GM19452 (cell line): ENCODE results near the gene FAM120B.
A peak's percentile ranks its signal among the peaks of the same experiment; 100 is the strongest.
"Not testable (repeated sequence)": the region's sequence is repeated elsewhere in the genome, so short reads cannot be mapped to it uniquely, and the experiment has no call there.

ENCODE experiments used
- ATAC-seq: cut with Tn5 transposase; IDR thresholded peaks from one replicate; pipeline ENCODE4 v1.9.1; 2021; ENCODE audit not compliant: unreplicated experiment

FAM120B gene

GRCh38 chr6:170296746-170297575 lies 9.6 kb upstream of the FAM120B start:
- ATAC-seq: no peak

DNA sequence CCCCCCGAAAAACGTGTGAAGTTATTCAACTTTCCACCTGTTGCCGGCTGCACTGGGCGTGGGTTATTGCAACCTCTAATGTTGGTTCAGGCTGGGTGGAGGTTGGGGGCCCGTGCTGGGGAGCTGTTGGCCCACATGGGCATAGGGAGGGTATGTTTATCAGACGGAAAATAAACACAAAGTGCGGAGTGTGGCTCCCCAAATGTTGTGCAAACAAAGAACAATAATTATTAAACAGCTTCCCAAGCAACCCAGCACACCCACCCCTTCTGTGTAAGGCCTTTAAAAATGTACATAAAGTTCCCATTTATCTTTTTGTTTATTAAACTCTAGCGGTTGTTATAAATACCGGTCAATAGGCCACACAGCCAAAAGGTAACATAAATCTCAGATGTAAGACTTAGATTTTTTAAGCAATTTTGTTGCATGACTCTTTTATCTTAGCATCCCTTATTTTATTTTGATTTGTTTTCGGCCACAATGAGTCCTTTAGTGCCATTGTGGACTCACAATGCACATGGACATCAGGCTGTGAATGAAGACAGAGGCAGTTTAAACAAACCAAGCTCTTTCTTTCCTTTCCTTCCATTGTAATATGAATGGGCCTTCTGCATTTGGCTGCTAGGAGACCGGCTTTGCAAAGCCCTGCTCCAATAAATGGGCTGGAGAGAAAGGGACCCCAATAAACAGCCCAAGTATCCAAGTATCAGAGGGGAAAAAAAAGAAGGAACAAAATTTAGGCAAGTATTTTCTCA lies 8.8 kb upstream of the FAM120B start:
- no peak for ATAC-seq

DNA sequence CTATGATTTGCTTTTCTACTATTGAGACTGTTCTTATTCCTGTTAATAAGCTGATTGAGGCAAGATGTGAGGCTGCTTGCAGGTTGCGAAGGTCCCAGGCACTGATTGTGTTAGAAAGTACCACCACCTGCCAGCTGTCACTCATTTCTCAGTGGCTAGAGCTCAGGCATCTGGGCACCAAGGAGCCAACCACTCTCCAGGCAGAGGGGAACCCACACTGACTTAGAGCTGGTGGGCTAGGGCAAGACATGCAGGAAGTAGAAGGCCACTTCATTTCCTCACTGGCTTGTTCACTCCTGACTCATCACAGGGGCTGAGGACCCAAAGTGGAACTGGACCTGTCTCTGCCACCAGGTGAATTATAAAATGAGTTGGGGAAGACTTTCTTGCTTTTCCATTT lies 7.9 kb upstream of the FAM120B start:
- ATAC-seq: no peak

DNA sequence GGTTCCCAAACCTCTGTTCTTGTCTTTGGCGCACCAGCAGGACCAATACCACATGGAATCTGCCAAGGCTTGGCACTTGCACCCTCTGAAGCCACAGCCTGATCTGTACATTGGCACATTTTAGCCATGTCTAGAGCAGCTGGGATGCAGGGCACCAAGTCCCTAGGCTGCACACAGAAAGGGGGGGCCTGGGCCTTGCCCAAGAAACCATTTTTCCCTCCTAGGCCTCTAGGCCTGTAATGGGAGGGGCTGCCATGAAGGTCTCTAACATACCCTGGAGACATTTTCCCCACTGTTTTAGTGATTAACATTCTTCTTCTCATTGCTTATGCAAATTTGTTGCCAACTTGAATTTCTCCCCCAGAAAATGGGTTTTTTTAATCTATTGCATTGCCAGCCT lies 5.4 kb upstream of the FAM120B start:
- ATAC-seq: no peak

- no peak for ATAC-seq
Measured at GRCh38 chr6:170305805-170306323, 694 bp upstream of the FAM120B start.

- no peak for ATAC-seq
Measured at GRCh38 chr6:170307080-170307545, 555 bp downstream of the FAM120B start.

GRCh38 chr6:170308761-170309160 lies 2.2 kb downstream of the FAM120B start:
- ATAC-seq: no peak

DNA sequence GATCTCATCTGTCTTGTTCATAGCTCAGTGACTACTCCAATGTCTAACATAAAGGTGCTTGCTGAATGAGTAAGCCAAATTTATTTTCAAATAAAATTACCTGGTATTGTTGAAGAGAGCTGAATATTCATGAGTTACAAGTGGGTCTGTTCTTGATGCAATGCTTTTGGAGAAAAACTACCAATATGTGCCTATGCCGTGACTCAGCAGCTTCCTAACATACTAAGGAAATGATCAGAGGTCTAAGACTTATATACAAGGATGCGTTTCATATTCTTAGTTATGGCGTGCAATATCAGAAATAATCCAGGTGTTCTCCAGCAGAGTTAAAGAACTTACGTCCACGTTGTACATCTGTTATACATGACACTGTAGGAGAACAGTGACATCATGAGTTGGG lies 5.1 kb downstream of the FAM120B start:
- ATAC-seq: no peak

- no peak for ATAC-seq
Measured at GRCh38 chr6:170312876-170313275, 6.3 kb downstream of the FAM120B start.

DNA sequence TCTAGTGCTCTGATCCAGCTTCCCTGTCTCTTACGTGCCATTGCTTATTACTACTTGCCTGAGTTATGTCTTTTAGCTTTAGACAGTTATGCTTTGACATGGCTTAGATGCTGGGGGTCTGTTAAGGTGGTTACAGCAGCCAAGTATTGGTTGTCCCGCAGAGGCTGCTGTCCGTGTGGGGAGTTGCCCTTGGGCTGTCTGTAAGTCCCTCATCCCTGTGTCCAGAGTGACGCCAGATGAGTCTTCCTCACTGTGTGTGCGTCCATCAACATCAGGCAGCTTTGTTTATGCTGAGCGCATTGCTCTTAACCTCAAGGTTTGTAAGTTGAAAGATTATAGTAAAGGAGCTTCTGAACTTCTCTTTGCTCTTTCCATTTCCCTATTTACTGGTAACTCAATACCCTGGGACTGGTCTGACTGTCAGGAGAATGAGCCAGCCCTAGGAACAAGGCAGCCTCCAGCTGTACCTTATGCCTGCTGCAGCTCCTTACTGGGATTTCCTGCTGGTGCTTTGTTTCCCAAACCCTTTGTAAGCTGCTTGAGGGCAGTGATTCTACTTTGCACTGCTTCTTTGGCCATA lies 7.2 kb downstream of the FAM120B start:
- ATAC-seq: no peak

DNA sequence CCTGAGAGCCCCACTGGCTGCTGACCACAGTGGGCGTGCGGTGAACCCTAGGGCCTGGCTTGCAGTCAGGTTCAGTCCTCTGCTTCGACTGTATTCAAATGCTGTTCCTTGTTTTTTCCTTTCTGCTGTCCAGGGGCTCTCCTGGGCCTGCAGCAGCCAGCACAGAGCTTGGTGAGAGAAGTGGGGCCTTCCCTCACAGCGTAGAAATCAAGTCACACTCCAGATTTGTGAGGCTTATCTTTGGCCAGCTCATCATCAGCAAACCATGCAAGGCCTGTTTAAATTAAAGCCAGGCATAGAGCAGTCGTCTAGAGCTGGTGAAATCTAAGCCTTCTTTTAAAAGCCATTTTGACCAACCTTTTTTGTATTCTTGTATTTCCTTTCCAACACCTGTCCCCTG lies 8.4 kb downstream of the FAM120B start:
- ATAC-seq: no peak

DNA sequence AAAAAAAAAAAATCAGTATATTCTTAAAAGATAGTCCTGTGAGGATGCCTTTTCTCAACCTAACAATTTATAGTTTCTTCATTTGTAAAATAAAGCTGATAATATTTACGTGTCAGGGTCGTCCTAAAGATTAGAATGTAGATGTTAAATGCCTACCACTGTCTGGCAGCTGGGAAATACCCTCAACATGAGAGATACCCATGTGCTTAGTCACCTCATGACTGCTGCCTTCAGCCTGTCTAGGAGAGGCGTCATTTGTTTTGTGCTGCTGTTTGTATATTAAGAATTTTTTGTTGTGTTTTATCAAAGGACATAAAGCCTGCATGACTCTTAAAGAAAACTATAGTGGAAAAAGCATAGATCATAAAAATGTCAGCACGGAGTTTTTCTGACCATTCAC lies 9.5 kb downstream of the FAM120B start:
- no peak for ATAC-seq

GRCh38 chr6:170317076-170317475 lies 10.5 kb downstream of the FAM120B start:
- no peak for ATAC-seq

DNA sequence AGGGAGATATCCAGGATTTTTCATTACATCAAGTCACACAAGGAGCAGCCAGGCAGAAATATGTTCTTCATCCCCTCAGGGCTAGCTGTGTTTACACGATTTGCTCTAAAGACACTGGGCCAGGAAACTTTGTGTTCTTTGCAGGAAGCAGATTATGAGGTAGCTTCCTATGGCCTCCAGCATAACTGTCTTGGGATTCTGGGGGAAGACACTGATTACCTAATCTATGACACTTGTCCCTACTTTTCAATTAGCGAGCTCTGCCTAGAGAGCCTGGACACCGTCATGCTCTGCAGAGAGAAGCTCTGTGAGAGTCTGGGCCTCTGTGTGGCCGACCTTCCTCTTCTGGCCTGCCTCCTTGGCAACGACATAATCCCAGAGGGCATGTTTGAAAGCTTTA lies 11.2 kb downstream of the FAM120B start:
- no peak for ATAC-seq

DNA sequence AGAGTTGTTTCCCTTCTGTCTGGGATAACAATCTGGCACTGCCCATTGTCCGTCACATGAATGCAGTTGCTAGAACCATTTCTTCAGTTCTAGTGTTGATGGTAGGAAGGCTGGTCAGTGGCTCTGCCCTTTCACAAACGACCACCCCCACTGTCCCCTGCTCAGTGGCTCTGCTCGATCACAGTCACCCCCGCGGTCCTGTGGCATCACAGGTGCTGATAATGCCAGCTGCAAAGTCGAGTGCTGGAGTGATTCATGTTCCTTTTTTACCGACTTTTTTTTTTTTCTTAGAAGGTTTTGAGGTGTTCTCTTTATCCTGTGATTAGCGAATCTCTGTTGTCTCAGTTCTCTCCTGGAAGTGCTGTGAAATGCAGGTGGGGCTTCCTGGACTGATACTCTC lies 22.8 kb downstream of the FAM120B start:
- ATAC-seq: no peak

- not testable (repeated sequence) for ATAC-seq
Measured at GRCh38 chr6:170335199-170335598, 28.6 kb downstream of the FAM120B start.

DNA sequence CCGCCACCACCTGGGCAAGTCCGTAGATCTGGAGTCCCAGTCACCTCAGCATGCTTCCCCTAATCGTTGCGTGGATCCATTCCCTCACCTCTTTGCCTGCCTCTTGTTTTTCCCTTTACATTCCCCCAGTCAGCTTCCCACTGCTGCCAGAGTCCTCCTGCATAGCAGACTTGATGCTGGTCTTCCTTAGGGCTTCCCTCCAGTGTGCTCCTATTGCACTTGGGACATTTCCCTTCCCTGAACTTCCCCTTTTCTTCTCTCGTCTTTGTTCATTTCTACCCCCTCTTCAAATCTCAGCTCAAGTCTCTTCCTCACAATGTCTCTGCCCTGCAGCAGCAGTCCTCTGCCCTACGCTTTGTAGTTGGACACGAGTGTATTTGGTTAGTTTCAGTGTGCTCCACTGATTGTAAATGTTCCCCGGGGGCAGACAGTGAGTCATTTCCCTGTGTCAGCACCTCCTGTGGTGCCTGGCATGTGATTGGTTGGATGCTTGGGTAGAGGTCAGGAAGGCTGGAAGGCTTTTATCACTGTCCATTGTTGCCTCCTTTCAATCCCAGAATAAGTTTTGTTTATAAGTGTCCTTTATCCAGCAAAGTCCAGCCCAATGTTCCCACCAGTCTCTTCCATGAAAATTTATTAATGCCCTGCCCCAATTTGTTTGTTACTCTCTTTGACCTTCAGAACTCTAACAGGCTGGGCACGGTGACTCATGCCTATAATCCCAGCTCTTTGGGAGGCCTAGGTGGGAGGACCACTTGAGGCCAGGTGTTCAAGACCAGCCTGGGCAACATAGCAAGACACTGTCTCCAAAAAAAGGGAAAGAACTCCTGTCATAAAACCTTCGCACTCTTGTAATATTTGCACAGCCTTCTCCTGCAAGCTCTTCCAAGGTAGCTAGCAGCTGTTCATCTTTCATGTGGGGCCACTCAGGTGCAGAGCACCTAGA lies 38.3 kb downstream of the FAM120B start:
- no peak for ATAC-seq

- ATAC-seq: no peak
Measured at GRCh38 chr6:170345662-170346061, 39.1 kb downstream of the FAM120B start.

- no peak for ATAC-seq
Measured at GRCh38 chr6:170346649-170347048, 40.1 kb downstream of the FAM120B start.

DNA sequence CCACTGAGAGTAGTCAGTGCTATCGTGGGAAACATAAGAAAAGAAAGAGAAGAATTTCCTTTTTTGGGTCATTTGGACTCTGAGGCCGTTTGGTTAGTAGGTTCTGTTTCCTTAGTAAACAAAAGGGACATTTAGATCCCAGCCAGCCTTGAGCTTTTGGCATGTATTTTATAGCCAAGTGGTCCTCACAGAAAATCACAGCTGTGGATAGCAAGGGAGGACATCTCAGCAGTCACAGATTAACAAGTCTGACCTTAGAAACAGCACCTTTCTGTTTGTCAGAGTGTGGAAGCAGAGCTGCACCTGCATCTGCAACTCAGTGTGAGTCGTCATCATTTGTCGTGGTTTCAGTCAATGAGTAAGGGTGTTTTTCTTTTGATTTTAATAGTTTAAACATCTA lies 40.5 kb downstream of the FAM120B start:
- ATAC-seq: peak; percentile 73

DNA sequence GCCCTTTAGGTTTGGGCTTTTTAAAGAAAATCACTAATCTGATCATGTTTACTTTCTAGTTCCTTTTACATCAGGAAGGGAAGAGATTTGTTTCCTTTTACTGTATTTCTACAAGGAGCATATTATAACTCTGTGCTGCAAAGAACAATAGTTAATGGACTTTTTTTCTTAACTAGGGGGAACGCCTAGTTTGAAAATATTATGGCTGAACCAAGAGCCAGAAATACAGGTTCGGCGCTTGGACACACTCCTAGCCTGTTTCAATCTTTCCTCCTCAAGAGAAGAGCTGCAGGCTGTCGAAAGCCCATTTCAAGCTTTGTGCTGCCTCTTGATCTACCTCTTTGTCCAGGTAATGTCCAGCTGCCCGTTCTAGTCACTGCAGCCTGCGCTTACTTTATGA lies 41.4 kb downstream of the FAM120B start:
- no peak for ATAC-seq
